Panc1 (cell line): ENCODE data around the gene CX3CL1. TPM values are rescaled to one million over a fixed set of nuclear protein-coding genes. Genes with fewer than 3 reads are reported as not detected.
"Not testable (repeated sequence)": the region's sequence is repeated elsewhere in the genome, so short reads cannot be mapped to it uniquely, and the experiment has no call there.

Experiments
- ATAC-seq: fragments of 200-7000 bp; cut with Tn5 transposase; 2 replicates; pipeline ENCODE4 v1.9.1; 2020; ENCODE audit warnings: mild to moderate bottlenecking, moderate library complexity
- BruUV-seq: library from RNA; stranded (reverse); fragments of 400-500 nt; replicated peaks from 2 replicates; lab custom pipeline; 2021; lab: Mats Ljungman, UMichigan
- CTCF ChIA-PET: fragments of 300-600 bp; sonication (Branson Sonifier 250); formaldehyde crosslinking; loops from one replicate; lab custom pipeline; 2022; ENCODE audit warnings: antibody characterized with exemption; lab: Charles Lee
- POLR2A ChIA-PET: fragments of 300-600 bp; sonication (Branson Sonifier 250); formaldehyde crosslinking; loops from one replicate; lab custom pipeline; 2022; ENCODE audit warnings: antibody characterized with exemption; lab: Charles Lee
- DNase-seq: peaks from one replicate; pipeline ENCODE4 v3.0.0-alpha.2; 2010; ENCODE audit warnings: low read depth, low spot score
- H3K27ac ChIP-seq: 2 replicates; pipeline ENCODE4 v1.5.1; 2011; ENCODE audit warnings: mild to moderate bottlenecking, low read length, inconsistent platforms
- H3K27me3 ChIP-seq: fragments of 200-500 bp; sonication (Bioruptor generic); 2 replicates; pipeline ENCODE4 v1.6.0; 2014; ENCODE audit warnings: low read length, inconsistent platforms; ENCODE audit not compliant: control insufficient read depth, insufficient read depth
- H3K36me3 ChIP-seq: fragments of 200-500 bp; sonication (Bioruptor generic); 2 replicates; pipeline ENCODE4 v1.5.1; 2014; ENCODE audit warnings: inconsistent platforms, mild to moderate bottlenecking, low read length, moderate library complexity; ENCODE audit not compliant: control insufficient read depth, insufficient read depth
- H3K4me1 ChIP-seq: 2 replicates; pipeline ENCODE4 v1.5.1; 2011; ENCODE audit warnings: inconsistent platforms, mild to moderate bottlenecking, low read length, moderate library complexity; ENCODE audit not compliant: control insufficient read depth, insufficient read depth
- H3K4me3 ChIP-seq, 2 experiments: 2 replicates each; pipeline ENCODE4 v1.5.1; 2011 to 2012; ENCODE audit warnings: low read depth in 2 of 2, low read length in 2 of 2, mild to moderate bottlenecking in 2 of 2, inconsistent platforms in 1 of 2, moderate library complexity in 1 of 2
- H3K9me3 ChIP-seq: fragments of 200-500 bp; sonication (Bioruptor generic); 2 replicates; pipeline ENCODE4 v1.5.1; 2014; ENCODE audit warnings: low read depth, mild to moderate bottlenecking, inconsistent platforms, low read length, moderate library complexity; ENCODE audit not compliant: control insufficient read depth, insufficient read depth
- POLR2AphosphoS5 ChIP-seq: IDR thresholded peaks from 2 replicates; pipeline ENCODE4 v1.6.1; 2012; ENCODE audit warnings: mild to moderate bottlenecking, low read depth, low read length, moderate library complexity
- SIN3A ChIP-seq: IDR thresholded peaks from 2 replicates; pipeline ENCODE4 v1.6.1; 2012; ENCODE audit warnings: low read depth, mild to moderate bottlenecking, low read length, moderate library complexity, borderline replicate concordance; ENCODE audit not compliant: insufficient read depth
- TCF7L2 ChIP-seq: IDR thresholded peaks from 2 replicates; pipeline ENCODE4 v1.6.1; 2011; ENCODE audit warnings: mild to moderate bottlenecking, low read depth, low read length, inconsistent platforms
- in situ Hi-C: cut with HindIII; loops from 2 replicates; pipeline ENCODE4 v1.10.0; 2016; ENCODE audit warnings: low sequenced_read_pairs, low pct_unique_long_range_greater_than_20kb
- intact Hi-C: fragments of 100-400 bp; cut with micrococcal nuclease; formaldehyde crosslinking; loops from one replicate; pipeline ENCODE4 v1.10.0; 2022; ENCODE audit not compliant: unreplicated experiment
- total RNA-seq: library from RNA; stranded (reverse); gene quantifications from one replicate; pipeline ENCODE4 v1.2.1, GENCODE V29; 2021; ENCODE audit not compliant: unreplicated experiment
- TF ChIP-seq, protein P1 (sequence below): fragments of 450-650 bp; IDR thresholded peaks from 2 replicates; pipeline ENCODE4 v1.5.1; 2017; ENCODE audit warnings: mild to moderate bottlenecking
- TF ChIP-seq, protein P2 (sequence below), 2 experiments: IDR thresholded peaks; 2 replicates each; pipeline ENCODE4 v1.6.1; 2011 to 2012; ENCODE audit warnings: low read depth in 2 of 2, control low read depth in 1 of 2, low read length in 1 of 2, mild to moderate bottlenecking in 1 of 2, moderate library complexity in 1 of 2; ENCODE audit not compliant: insufficient read depth in 1 of 2

Gene CX3CL1
- total RNA-seq, 1 experiment from 2014 or later, result 21.8 TPM

DNA sequence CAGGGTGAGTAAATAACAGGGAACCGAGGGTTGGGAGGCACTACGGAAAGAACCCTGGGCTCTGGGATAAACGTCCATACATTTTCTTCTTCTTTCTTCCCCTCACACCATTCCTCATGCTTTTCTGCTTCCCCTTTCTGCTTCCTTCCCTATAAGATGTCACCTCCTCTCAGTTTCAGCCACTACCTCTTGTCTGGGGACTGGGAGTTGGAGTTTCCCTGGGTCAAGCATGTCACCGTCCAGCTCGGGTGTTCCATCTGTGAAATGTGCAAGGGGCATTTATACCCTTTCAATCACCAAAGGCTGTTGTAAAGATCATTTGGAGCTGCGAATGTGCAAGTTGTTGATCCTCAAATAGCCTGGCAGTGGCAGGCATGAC lies 31.2 kb upstream of the CX3CL1 start:
- Histone ChIP-seq H3K27ac (no peak overlapping the region), H3K36me3 (no peaks in the 10 kb centered on the region), H3K4me1 (no peaks in the 10 kb centered on the region), H3K4me3 (no peak overlapping the region), H3K27me3 (no peaks in the 10 kb centered on the region), H3K9me3 (0 out of 2 replicates have a peak, but pooled peaks cover 2% of the 10 kb centered on the region)
- intact Hi-C loops (no loop called here), in situ Hi-C loops (no loop called here)
- POLR2A ChIA-PET, result no interaction called here
- BruUV-seq, result no TSS peak
- TF ChIP-seq SIN3A (no peak), TCF7L2 (no peak), POLR2AphosphoS5 (no peak)
- TF ChIP-seq, protein P1, sequence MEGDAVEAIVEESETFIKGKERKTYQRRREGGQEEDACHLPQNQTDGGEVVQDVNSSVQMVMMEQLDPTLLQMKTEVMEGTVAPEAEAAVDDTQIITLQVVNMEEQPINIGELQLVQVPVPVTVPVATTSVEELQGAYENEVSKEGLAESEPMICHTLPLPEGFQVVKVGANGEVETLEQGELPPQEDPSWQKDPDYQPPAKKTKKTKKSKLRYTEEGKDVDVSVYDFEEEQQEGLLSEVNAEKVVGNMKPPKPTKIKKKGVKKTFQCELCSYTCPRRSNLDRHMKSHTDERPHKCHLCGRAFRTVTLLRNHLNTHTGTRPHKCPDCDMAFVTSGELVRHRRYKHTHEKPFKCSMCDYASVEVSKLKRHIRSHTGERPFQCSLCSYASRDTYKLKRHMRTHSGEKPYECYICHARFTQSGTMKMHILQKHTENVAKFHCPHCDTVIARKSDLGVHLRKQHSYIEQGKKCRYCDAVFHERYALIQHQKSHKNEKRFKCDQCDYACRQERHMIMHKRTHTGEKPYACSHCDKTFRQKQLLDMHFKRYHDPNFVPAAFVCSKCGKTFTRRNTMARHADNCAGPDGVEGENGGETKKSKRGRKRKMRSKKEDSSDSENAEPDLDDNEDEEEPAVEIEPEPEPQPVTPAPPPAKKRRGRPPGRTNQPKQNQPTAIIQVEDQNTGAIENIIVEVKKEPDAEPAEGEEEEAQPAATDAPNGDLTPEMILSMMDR, result no peak
- TF ChIP-seq, protein P2, sequence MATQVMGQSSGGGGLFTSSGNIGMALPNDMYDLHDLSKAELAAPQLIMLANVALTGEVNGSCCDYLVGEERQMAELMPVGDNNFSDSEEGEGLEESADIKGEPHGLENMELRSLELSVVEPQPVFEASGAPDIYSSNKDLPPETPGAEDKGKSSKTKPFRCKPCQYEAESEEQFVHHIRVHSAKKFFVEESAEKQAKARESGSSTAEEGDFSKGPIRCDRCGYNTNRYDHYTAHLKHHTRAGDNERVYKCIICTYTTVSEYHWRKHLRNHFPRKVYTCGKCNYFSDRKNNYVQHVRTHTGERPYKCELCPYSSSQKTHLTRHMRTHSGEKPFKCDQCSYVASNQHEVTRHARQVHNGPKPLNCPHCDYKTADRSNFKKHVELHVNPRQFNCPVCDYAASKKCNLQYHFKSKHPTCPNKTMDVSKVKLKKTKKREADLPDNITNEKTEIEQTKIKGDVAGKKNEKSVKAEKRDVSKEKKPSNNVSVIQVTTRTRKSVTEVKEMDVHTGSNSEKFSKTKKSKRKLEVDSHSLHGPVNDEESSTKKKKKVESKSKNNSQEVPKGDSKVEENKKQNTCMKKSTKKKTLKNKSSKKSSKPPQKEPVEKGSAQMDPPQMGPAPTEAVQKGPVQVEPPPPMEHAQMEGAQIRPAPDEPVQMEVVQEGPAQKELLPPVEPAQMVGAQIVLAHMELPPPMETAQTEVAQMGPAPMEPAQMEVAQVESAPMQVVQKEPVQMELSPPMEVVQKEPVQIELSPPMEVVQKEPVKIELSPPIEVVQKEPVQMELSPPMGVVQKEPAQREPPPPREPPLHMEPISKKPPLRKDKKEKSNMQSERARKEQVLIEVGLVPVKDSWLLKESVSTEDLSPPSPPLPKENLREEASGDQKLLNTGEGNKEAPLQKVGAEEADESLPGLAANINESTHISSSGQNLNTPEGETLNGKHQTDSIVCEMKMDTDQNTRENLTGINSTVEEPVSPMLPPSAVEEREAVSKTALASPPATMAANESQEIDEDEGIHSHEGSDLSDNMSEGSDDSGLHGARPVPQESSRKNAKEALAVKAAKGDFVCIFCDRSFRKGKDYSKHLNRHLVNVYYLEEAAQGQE (IDR thresholded peaks at IDR 0.05; ENCODE audit: insufficient read depth in 1 of 2, low read depth in 2 of 2, low read length in 1 of 2), result no peak
- no peak for ATAC-seq
- CTCF ChIA-PET, result no interaction called here
- DNase-seq, result no peak

DNA sequence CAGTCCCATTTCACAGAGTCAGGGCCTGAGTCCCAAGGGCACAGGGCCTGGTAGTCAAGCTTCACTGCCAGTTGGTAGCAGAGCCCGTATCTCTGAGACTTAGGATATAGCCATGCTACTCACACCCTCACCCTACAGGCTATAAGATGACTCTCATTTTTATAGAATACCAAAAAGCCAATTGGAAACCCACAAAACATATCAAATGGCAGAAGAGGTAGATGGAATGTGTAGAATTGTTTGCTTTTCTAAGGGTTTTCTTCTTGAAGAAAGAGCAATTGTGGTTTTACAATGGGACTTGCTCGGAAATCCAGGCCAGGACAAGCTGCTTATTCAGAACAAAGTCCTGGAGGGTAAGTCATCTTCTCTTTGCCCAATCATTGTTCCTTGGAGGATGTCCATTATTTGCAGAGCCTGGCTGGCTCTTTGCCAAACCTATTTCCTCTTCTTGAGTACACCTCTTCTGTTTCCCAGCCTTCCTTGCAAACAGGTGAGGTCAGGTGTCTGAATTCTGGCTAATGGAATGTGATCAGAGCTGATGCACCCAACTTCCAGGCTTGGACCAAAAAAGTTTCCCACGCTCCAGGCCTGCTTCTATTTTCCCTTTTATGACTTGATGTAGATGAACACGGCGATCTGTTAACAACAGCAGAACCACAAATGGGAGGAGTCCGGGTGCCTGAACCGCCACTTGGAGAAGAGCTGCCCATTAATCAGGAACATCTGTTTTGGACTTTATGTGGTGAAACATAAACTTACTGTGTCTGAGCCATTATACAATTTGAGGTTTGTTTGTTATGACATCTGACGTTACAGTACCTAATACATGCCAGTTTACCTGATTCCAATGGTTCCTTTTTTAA lies 30.6 kb upstream of the CX3CL1 start:
- no TSS peak for BruUV-seq
- H3K4me3 ChIP-seq, result no peak overlapping the region
- POLR2A ChIA-PET, result no interaction called here
- H3K9me3 ChIP-seq, result 0 out of 2 replicates have a peak, but pooled peaks cover 2% of the 10 kb centered on the region
- in situ Hi-C loops (no loop called here), intact Hi-C loops (no loop called here)
- no peak for DNase-seq
- no peaks in the 10 kb centered on the region for H3K36me3 ChIP-seq
- CTCF ChIA-PET, result no interaction called here
- no peak overlapping the region for H3K27ac ChIP-seq
- peak; percentile 53; the same call in 1 of the 2 replicates for ATAC-seq
- no peaks in the 10 kb centered on the region for H3K27me3 ChIP-seq
- TF ChIP-seq, protein P2 (IDR thresholded peaks at IDR 0.05; ENCODE audit: insufficient read depth in 1 of 2, low read depth in 2 of 2, low read length in 1 of 2), result no peak
- TF ChIP-seq SIN3A, result no peak
- TF ChIP-seq, protein P1, result no peak
- TF ChIP-seq POLR2AphosphoS5, result no peak
- no peak for TF ChIP-seq TCF7L2
- H3K4me1 ChIP-seq, result no peaks in the 10 kb centered on the region

DNA sequence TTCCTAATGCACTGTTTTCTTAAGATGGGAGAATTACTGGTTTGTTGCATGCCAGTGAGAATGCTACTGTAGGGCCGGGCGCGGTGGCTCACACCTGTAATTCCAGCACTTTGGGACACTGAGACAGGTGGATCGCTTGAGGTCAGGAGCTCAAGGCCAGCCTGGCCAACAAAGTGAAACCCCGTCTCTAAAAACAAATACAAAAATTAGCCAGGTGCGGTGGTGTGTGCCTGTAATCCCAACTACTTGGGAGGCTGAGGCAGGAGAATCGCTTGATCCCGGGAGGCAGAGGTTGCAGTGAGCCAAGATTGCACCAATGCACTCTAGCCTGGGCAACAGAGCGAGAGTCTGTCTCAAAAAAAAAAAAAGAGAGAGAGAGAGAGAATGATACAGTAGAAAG lies 29.7 kb upstream of the CX3CL1 start:
- DNase-seq, intact Hi-C loops, in situ Hi-C loops, ATAC-seq, POLR2A ChIA-PET, CTCF ChIA-PET, H3K36me3 ChIP-seq, H3K27me3 ChIP-seq, H3K9me3 ChIP-seq, BruUV-seq, H3K27ac ChIP-seq, H3K4me3 ChIP-seq, H3K4me1 ChIP-seq: not testable (repeated sequence)
